Thymus (tissue), 14 donors: ENCODE data around the gene STS. TPM values are rescaled to one million over a fixed set of nuclear protein-coding genes. Genes with fewer than 3 reads are reported as not detected.

Experiments used
- DNase-seq, 9 donors: peaks; one replicate each; pipeline ENCODE4 v3.0.0-alpha.2; 2013; ENCODE audit warnings: low spot score in 9 of 9, low read depth in 6 of 9, missing footprints in 1 of 9
- H3K27ac ChIP-seq, 2 donors: one replicate each; pipeline ENCODE4 v1.5.1; 2013; ENCODE audit warnings: control low read depth in 1 of 2, low read depth in 1 of 2, low read length in 1 of 2, mild to moderate bottlenecking in 1 of 2, moderate library complexity in 1 of 2
- H3K27me3 ChIP-seq, 2 donors: one replicate each; pipeline ENCODE4 v1.5.1; 2013; ENCODE audit warnings: low read length in 1 of 2; ENCODE audit not compliant: control insufficient read depth in 2 of 2, insufficient read depth in 1 of 2
- H3K36me3 ChIP-seq, 2 donors: one replicate each; pipeline ENCODE4 v1.5.1; 2013; ENCODE audit warnings: low read length in 1 of 2, mild to moderate bottlenecking in 1 of 2, moderate library complexity in 1 of 2; ENCODE audit not compliant: control insufficient read depth in 2 of 2, insufficient read depth in 2 of 2
- H3K4me1 ChIP-seq, 2 donors: one replicate each; pipeline ENCODE4 v1.5.1; 2013; ENCODE audit warnings: low read length in 2 of 2; ENCODE audit not compliant: control insufficient read depth in 2 of 2, insufficient read depth in 2 of 2
- H3K4me3 ChIP-seq, 2 donors: one replicate each; pipeline ENCODE4 v1.5.1; 2013; ENCODE audit warnings: low read length in 2 of 2, control low read depth in 1 of 2, mild to moderate bottlenecking in 1 of 2
- H3K9me3 ChIP-seq, 2 donors: one replicate each; pipeline ENCODE4 v1.5.1; 2013; ENCODE audit warnings: low read length in 1 of 2, mild to moderate bottlenecking in 1 of 2; ENCODE audit not compliant: control insufficient read depth in 2 of 2, insufficient read depth in 1 of 2
- WGBS: extraction: QIAGEN DNeasy Blood & Tissue Kit; methylation state at CpG from one replicate; pipeline ENCODE4 v1.1.7; 2013; 5-methylcytosine and 5-hydroxymethylcytosine counted together
- long read RNA-seq, 10 donors: transcript quantifications; one replicate each; lab custom pipeline, GENCODE V29; 2026
- polyA plus RNA-seq: library from polyadenylated mRNA; stranded (reverse); fragments of 200-250 nt; gene quantifications from one replicate; pipeline ENCODE4 v1.2.3, GENCODE V29; 2013
- total RNA-seq: library from RNA; stranded (reverse); fragments of 120-200 nt; gene quantifications from one replicate; pipeline ENCODE4 v1.2.4, GENCODE V29; 2013
- donor health status: healthy.

The STS gene, protein sequence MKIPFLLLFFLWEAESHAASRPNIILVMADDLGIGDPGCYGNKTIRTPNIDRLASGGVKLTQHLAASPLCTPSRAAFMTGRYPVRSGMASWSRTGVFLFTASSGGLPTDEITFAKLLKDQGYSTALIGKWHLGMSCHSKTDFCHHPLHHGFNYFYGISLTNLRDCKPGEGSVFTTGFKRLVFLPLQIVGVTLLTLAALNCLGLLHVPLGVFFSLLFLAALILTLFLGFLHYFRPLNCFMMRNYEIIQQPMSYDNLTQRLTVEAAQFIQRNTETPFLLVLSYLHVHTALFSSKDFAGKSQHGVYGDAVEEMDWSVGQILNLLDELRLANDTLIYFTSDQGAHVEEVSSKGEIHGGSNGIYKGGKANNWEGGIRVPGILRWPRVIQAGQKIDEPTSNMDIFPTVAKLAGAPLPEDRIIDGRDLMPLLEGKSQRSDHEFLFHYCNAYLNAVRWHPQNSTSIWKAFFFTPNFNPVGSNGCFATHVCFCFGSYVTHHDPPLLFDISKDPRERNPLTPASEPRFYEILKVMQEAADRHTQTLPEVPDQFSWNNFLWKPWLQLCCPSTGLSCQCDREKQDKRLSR
- total RNA-seq (5.8 TPM), polyA plus RNA-seq (1.3 TPM)
- long read RNA-seq, donor 1: 0 reads
- long read RNA-seq, donor 2: 0 reads
- long read RNA-seq, donor 3: 0 reads
- long read RNA-seq, donor 4: 0 reads
- long read RNA-seq, donor 5: 0 reads
- long read RNA-seq, donor 6: 0 reads
- long read RNA-seq, donor 7: 0 reads
- long read RNA-seq, donor 8: 0 reads
- long read RNA-seq, donor 9: 0 reads
- long read RNA-seq, donor 10: 0 reads

DNA sequence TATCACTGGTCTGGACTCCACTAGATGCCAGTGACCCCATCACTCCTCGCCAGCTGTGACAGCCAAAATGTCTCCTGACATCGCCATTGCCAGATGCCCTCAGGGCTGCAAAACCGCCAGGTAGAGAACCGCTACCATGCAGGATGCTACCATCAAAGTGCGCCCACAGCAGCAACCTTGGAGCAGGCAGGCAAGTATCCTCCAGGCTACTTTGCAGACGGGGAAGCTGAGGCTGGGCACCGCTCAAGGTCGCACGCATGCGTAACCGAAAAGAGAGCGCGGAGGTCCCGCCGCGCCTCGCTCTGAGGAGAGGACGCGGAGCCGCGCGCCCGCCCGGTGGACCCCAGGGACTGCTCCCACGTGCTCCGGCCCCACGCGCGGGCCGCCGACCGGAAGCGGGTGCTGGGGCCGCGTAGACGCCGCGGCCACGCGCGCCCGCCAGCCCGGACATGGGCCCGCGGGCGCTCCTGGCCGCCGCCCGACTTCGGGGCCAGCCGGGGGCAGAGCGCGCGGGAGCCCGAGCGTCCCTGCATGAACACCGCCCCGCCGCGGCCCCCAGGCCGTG is at the start of gene STS:
Gene STS, plus strand, starts transcription at position 300 of the 565 bp plus-strand sequence. CDS start 105,488 bp downstream, outside the sequence.
- peaks cover 0 to 10% of the 10 kb centered on the region in 2 donors for H3K36me3 ChIP-seq
- H3K9me3 ChIP-seq: no peaks in the 10 kb centered on the region
- no peaks in the 10 kb centered on the region for H3K27me3 ChIP-seq
- H3K4me1 ChIP-seq: peaks cover 0 to 32% of the 10 kb centered on the region in 2 donors
- H3K27ac ChIP-seq: peak within 1 kb of the TSS; percentile 94
- WGBS: under 1% methylated on average over 61 of the region's 61 CpGs
- peak in 5 of 9 donors; percentile 23 to 71 (median 37) for DNase-seq
- peak within 1 kb of the TSS; percentile 49 to 98 for H3K4me3 ChIP-seq

DNA sequence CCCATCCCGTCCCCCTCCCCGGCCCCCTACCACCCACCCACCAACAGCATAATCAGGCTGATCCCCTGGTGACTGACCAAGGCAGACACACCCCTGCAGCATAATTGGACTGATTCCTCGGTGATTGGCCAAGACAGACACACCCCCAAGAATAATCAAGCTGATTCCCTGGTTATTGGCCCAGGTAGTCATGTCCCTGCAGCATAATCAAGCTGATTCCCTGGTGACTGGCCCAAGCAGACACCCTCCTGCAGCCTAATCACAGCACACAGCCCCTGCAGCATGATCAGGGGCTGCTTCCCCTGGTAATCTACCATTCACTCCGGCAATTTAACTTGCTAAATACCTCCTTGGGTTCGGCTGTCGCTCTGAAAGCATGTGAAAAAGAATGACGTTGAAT is 47.5 kb upstream of the STS start:
- no peak for DNase-seq
- peaks cover 0 to 5% of the 10 kb centered on the region in 2 donors for H3K9me3 ChIP-seq
- H3K4me1 ChIP-seq: peaks cover 0 to 29% of the 10 kb centered on the region in 2 donors
- H3K36me3 ChIP-seq: peaks cover 0 to 46% of the 10 kb centered on the region in 2 donors
- over 99% methylated on average over 7 of the region's 7 CpGs for WGBS
- H3K27ac ChIP-seq: no peak overlapping the region
- no peaks in the 10 kb centered on the region for H3K27me3 ChIP-seq
- H3K4me3 ChIP-seq: no peak overlapping the region

DNA sequence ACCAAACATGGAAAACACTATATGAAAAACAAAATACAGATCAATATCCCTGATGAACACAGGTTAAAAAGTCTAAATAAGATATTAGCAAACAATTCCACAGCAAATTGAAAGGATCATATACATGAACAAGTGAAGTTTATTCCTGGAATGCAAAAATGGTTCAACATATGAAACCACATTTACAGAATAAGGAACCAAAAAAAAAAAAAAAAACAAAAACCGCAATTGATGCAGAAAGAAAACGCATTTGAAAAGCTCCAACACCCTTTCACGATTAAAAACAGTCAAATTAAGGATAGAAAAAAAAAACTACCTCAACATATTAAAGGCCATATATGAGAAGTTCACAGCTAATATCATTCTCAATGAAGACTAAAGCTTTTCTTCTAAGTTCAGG is 45.4 kb upstream of the STS start:
- Histone ChIP-seq H3K36me3 (peaks cover 4 to 51% of the 10 kb centered on the region in 2 donors), H3K9me3 (peaks cover 0 to 5% of the 10 kb centered on the region in 2 donors), H3K27me3 (no peaks in the 10 kb centered on the region), H3K27ac (no peak overlapping the region), H3K4me3 (no peak overlapping the region), H3K4me1 (peaks cover 0 to 22% of the 10 kb centered on the region in 2 donors)
- 64% methylated on average over 3 of the region's 3 CpGs for WGBS
- no peak for DNase-seq

DNA sequence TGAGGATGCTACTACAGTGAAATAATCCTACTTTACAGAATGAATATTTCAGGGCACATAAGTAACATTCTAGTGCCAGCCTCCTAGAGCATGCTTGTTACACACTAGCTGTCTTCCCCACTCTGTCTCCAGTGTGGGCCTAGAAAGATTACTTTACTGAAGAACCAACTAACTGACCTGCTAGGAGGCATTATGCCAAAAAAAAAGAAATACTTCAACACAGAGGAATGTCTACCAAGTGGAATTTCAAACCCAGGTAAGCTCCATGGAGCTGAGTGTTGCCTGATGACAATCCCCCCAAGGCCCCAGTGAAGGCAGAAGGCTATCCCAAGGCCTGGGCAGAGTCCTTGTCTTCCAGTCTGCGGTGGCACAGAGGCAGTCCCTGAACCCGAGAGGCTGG is 40.9 kb upstream of the STS start:
- peaks cover 4 to 41% of the 10 kb centered on the region in 2 donors for H3K36me3 ChIP-seq
- DNase-seq: no peak
- no peaks in the 10 kb centered on the region for H3K27me3 ChIP-seq
- WGBS: 100% methylated on average over 2 of the region's 2 CpGs
- no peak overlapping the region for H3K4me3 ChIP-seq
- peaks cover 13 to 47% of the 10 kb centered on the region in 2 donors for H3K4me1 ChIP-seq
- H3K9me3 ChIP-seq: peaks cover 0 to 2% of the 10 kb centered on the region in 2 donors
- H3K27ac ChIP-seq: no peak overlapping the region

DNA sequence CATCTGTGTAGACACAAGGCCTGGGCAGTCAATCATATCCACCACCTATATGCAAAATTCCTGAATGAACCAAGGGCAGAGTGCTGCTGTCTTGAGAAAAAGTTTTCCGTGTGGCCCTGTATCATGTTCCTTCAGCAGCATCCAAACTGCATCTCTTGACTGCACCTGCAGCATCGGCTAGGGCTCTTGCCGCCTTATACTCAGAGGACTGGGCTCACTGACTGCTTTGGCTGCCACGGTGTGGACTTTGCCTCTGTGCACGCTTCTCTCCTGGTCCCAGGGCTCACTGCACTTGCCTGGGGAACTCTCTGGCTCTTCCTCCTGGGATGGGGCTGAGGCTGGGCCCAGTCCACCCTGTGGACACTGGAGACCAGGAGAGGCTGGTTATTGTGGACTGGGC is 39.5 kb upstream of the STS start:
- H3K36me3 ChIP-seq: peaks cover 4 to 44% of the 10 kb centered on the region in 2 donors
- peak overlapping the region; percentile 15 to 94 for H3K27ac ChIP-seq
- DNase-seq: peak in 1 of 9 donors; percentile 53
- WGBS: 67% methylated on average over 5 of the region's 5 CpGs
- no peak overlapping the region for H3K4me3 ChIP-seq
- no peaks in the 10 kb centered on the region for H3K27me3 ChIP-seq
- peaks cover 13 to 49% of the 10 kb centered on the region in 2 donors for H3K4me1 ChIP-seq
- peaks cover 0 to 2% of the 10 kb centered on the region in 2 donors for H3K9me3 ChIP-seq

DNA sequence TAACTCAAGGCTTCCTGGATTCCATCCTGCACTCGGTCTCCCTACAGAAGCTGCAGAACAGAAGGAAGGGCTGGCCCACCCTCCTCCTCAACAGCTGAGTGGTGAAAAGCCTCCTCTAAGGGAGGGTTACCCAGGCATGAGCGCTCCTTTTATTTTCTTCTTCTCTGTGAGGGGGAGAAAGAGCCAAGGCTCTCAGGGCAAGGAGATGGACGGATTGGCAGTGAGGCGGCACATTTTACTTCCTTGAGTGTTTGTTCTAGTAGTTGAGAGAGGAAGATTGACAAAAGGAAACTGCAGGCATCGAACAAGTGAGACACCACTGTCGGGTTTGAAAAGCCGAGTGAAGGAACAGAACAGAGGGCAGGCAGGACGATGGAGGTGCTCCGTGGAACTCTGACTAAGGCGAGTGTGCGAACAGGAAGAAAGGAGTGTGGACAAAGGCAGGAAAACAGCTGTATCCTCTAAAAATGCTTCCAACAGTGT is 38.4 kb upstream of the STS start:
- WGBS: 4% methylated on average over 11 of the region's 11 CpGs
- peak overlapping the region; percentile 81 to 94 for H3K27ac ChIP-seq
- H3K4me1 ChIP-seq: peaks cover 13 to 49% of the 10 kb centered on the region in 2 donors
- H3K4me3 ChIP-seq: peak overlapping the region; percentile 30 to 35
- peaks cover 4 to 37% of the 10 kb centered on the region in 2 donors for H3K36me3 ChIP-seq
- H3K27me3 ChIP-seq: no peaks in the 10 kb centered on the region
- H3K9me3 ChIP-seq: peaks cover 0 to 2% of the 10 kb centered on the region in 2 donors
- DNase-seq: peak in 2 of 9 donors; percentile 50 to 77

DNA sequence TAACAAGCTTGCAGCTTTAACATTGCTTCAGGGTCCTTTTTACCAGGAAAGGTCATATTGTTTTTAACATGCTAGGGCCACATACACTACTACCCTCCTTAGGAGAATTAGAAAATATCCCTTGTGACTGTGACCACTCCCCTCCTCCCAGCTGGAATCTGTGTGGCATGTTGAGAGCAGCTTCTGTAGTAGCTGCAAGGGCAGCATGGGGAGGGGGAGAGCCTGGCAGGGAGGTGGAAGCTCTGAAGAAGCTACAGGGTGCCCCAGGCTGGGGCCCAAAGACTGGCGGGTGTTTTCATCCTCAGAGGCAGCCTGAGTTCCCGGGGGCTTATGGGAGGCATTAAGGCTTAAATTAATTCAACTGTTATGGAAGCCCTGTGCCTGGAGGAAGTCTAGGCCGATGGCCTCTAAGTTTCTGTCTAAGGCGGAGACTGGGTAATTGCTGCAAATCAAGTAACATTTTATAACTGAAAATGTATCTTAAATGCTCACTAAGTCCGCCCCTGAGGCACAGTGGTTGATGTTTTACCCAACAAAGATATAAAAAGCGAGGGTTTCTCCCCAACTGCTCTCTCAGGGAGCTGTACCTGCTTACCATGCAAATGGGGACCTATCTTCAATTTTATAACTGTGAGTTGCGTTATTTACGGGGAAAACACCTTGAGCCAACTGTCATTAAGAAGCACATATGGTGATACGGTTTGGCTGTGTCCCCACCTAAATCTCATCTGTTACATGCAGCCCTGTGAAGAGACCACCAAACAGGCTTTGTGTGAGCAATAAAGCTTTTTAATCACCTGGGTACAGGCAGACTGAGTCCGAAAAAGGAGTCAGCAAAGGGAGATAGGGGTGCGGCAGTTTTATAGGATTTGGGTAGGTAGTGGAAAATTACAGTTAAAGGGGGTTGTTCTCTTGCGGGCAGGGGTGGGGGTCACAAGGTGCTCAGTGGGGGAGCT is 37.4 kb upstream of the STS start:
- Histone ChIP-seq H3K27ac (peak overlapping the region in 1 of 2 donors; percentile 94), H3K27me3 (no peaks in the 10 kb centered on the region), H3K4me1 (peaks cover 13 to 49% of the 10 kb centered on the region in 2 donors), H3K9me3 (peaks cover 0 to 2% of the 10 kb centered on the region in 2 donors), H3K4me3 (peak overlapping the region in 1 of 2 donors; percentile 35), H3K36me3 (peaks cover 4 to 28% of the 10 kb centered on the region in 2 donors)
- WGBS: 66% methylated on average over 12 of the region's 12 CpGs
- DNase-seq: peak in 1 of 9 donors; percentile 71

DNA sequence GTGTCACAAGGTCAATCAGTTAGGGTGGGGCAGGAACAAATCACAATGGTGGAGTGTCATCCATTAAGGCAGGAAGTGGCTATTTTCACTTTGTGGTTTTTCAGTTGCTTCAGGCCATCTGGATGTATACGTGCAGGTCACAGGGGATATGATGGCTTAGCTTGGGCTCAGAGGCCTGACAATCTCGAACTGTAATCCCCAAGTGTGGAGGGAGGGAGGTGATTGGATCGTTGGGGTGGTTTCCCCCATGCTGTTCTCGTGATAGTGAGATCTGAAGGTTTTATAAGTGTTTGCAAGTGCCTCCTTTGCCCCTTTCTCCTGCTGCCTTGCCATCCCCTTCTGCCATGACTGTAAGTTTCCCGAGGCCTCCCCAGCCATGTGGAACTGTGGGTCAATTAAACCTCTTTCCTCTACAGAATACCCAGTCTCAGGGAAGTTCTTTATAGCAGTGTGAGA is 36.7 kb upstream of the STS start:
- Histone ChIP-seq H3K27me3 (no peaks in the 10 kb centered on the region), H3K36me3 (peaks cover 0 to 21% of the 10 kb centered on the region in 2 donors), H3K9me3 (peaks cover 0 to 2% of the 10 kb centered on the region in 2 donors), H3K4me1 (peaks cover 13 to 51% of the 10 kb centered on the region in 2 donors), H3K27ac (peak overlapping the region in 1 of 2 donors; percentile 94), H3K4me3 (no peak overlapping the region)
- DNase-seq: peak in 1 of 9 donors; percentile 67
- WGBS: 35% methylated on average over 5 of the region's 5 CpGs
